Mesendoderm (in vitro differentiated cells): ENCODE data around the gene FANK1.

Experiments used
- DNase-seq: peaks from one replicate; pipeline ENCODE4 v3.0.0; 2013
- H2AK5ac ChIP-seq: 2 replicates; pipeline ENCODE4 v1.6.1; 2013; ENCODE audit warnings: low read length, inconsistent platforms
- H2BK120ac ChIP-seq: 2 replicates; pipeline ENCODE4 v1.6.1; 2013; ENCODE audit warnings: low read depth, mild to moderate bottlenecking, low read length, moderate library complexity, mixed read lengths
- H2BK15ac ChIP-seq: replicated peaks from 2 replicates; pipeline ENCODE4 v1.6.1; 2013; ENCODE audit warnings: low read depth, mild to moderate bottlenecking, moderate library complexity
- H2BK5ac ChIP-seq: 2 replicates; pipeline ENCODE4 v1.6.1; 2013; ENCODE audit warnings: low read length, inconsistent platforms
- H3K18ac ChIP-seq: 2 replicates; pipeline ENCODE4 v1.6.1; 2013; ENCODE audit warnings: mild to moderate bottlenecking, low read length, mixed read lengths
- H3K23ac ChIP-seq: one replicate; pipeline ENCODE4 v1.6.1; 2013; ENCODE audit warnings: low read length
- H3K27ac ChIP-seq: 2 replicates; pipeline ENCODE4 v1.5.1; 2013; ENCODE audit warnings: low read depth, mild to moderate bottlenecking, inconsistent platforms, low read length, moderate library complexity
- H3K27me3 ChIP-seq: 2 replicates; pipeline ENCODE4 v1.6.1; 2013; ENCODE audit warnings: low read length, control low read depth, mild to moderate bottlenecking, inconsistent platforms; ENCODE audit not compliant: insufficient read depth, poor library complexity
- H3K36me3 ChIP-seq: 2 replicates; pipeline ENCODE4 v1.6.1; 2013; ENCODE audit warnings: low read length, inconsistent platforms; ENCODE audit not compliant: control insufficient read depth, insufficient read depth
- H3K4ac ChIP-seq: one replicate; pipeline ENCODE4 v1.6.1; 2013; ENCODE audit warnings: low read depth, mild to moderate bottlenecking, low read length, moderate library complexity
- H3K4me1 ChIP-seq: 2 replicates; pipeline ENCODE4 v1.6.1; 2013; ENCODE audit warnings: low read depth, low read length, inconsistent platforms; ENCODE audit not compliant: control insufficient read depth
- H3K4me2 ChIP-seq: 2 replicates; pipeline ENCODE4 v1.6.1; 2013; ENCODE audit warnings: low read length
- H3K4me3 ChIP-seq: 2 replicates; pipeline ENCODE4 v1.5.1; 2013; ENCODE audit warnings: mild to moderate bottlenecking, low read length
- H3K56ac ChIP-seq: one replicate; pipeline ENCODE4 v1.6.1; 2013; ENCODE audit warnings: low read length
- H3K79me1 ChIP-seq: 2 replicates; pipeline ENCODE4 v1.6.1; 2013; ENCODE audit warnings: low read length, inconsistent platforms
- H3K79me2 ChIP-seq: 2 replicates; pipeline ENCODE4 v1.6.1; 2013; ENCODE audit warnings: mild to moderate bottlenecking, low read length; ENCODE audit not compliant: control insufficient read depth, insufficient read depth
- H3K9ac ChIP-seq: 2 replicates; pipeline ENCODE4 v1.6.1; 2013; ENCODE audit warnings: low read length, inconsistent platforms
- H4K5ac ChIP-seq: one replicate; pipeline ENCODE4 v1.6.1; 2013; ENCODE audit warnings: low read length
- H4K8ac ChIP-seq: one replicate; pipeline ENCODE4 v1.6.1; 2013; ENCODE audit warnings: low read depth, mild to moderate bottlenecking, control low read depth, low read length, moderate library complexity
- WGBS: extraction: QIAGEN DNeasy Blood & Tissue Kit; methylation state at CpG from one replicate; pipeline ENCODE4 v1.1.7; 2013; ENCODE audit warnings: low lambda C conversion rate, missing lambda C conversion rate; ENCODE audit not compliant: insufficient coverage; ENCODE audit errors: extremely low coverage; 5-methylcytosine and 5-hydroxymethylcytosine counted together

The FANK1 gene

GRCh38 chr10:126015413-126015812 is 119.0 kb downstream of the FANK1 start:
- no peaks in the 10 kb centered on the region for H3K4me1 ChIP-seq
- H3K4me2 ChIP-seq, result no peak overlapping the region
- no peaks in the 10 kb centered on the region for H3K27me3 ChIP-seq
- DNase-seq, result no peak
- no peak overlapping the region for H3K23ac ChIP-seq
- H3K9ac ChIP-seq, result no peak overlapping the region
- no peak overlapping the region for H3K18ac ChIP-seq
- H2BK5ac ChIP-seq, result no peak overlapping the region
- H2BK120ac ChIP-seq, result no peak overlapping the region
- H3K56ac ChIP-seq, result no peak overlapping the region
- no peak overlapping the region for H4K5ac ChIP-seq
- no peaks in the 10 kb centered on the region for H3K36me3 ChIP-seq
- H2BK15ac ChIP-seq, result no peak overlapping the region
- no peak overlapping the region for H4K8ac ChIP-seq
- H3K79me2 ChIP-seq, result no peaks in the 10 kb centered on the region
- H3K27ac ChIP-seq, result no peak overlapping the region
- no peaks in the 10 kb centered on the region for H3K79me1 ChIP-seq
- H3K4me3 ChIP-seq, result no peak overlapping the region
- H3K4ac ChIP-seq, result no peak overlapping the region
- WGBS, result no CpG with 5 or more reads among the region's 3 CpGs
- H2AK5ac ChIP-seq, result no peak overlapping the region

GRCh38 chr10:126016156-126016805 is 119.9 kb downstream of the FANK1 start:
- Histone ChIP-seq H3K4ac (no peak overlapping the region), H3K27me3 (no peaks in the 10 kb centered on the region), H3K23ac (no peak overlapping the region), H3K79me2 (no peaks in the 10 kb centered on the region), H3K18ac (no peak overlapping the region), H3K4me1 (no peaks in the 10 kb centered on the region), H3K9ac (no peak overlapping the region), H4K5ac (no peak overlapping the region), H2BK15ac (no peak overlapping the region), H2BK5ac (no peak overlapping the region), H3K79me1 (no peaks in the 10 kb centered on the region), H3K4me3 (no peak overlapping the region), H3K56ac (no peak overlapping the region), H2BK120ac (no peak overlapping the region), H3K27ac (no peak overlapping the region), H2AK5ac (no peak overlapping the region), H3K4me2 (no peak overlapping the region), H3K36me3 (no peaks in the 10 kb centered on the region), H4K8ac (no peak overlapping the region)
- no CpG with 5 or more reads among the region's 4 CpGs for WGBS
- no peak for DNase-seq

GRCh38 chr10:126016882-126017281 is 120.5 kb downstream of the FANK1 start:
- no peak overlapping the region for H4K5ac ChIP-seq

GRCh38 chr10:126017961-126018560 is 121.7 kb downstream of the FANK1 start:
- no peak overlapping the region for H3K4ac ChIP-seq
- no peak overlapping the region for H3K4me2 ChIP-seq
- no peaks in the 10 kb centered on the region for H3K4me1 ChIP-seq
- H3K79me1 ChIP-seq, result no peaks in the 10 kb centered on the region
- H2AK5ac ChIP-seq, result no peak overlapping the region
- H2BK15ac ChIP-seq, result no peak overlapping the region
- no peak overlapping the region for H2BK5ac ChIP-seq
- no peak overlapping the region for H2BK120ac ChIP-seq
- H4K5ac ChIP-seq, result no peak overlapping the region
- H3K4me3 ChIP-seq, result no peak overlapping the region
- no peak overlapping the region for H4K8ac ChIP-seq
- DNase-seq, result no peak
- no peaks in the 10 kb centered on the region for H3K27me3 ChIP-seq
- H3K9ac ChIP-seq, result no peak overlapping the region
- H3K27ac ChIP-seq, result no peak overlapping the region
- H3K56ac ChIP-seq, result no peak overlapping the region
- H3K23ac ChIP-seq, result no peak overlapping the region
- H3K79me2 ChIP-seq, result no peaks in the 10 kb centered on the region
- no peak overlapping the region for H3K18ac ChIP-seq
- H3K36me3 ChIP-seq, result no peaks in the 10 kb centered on the region
- no CpG with 5 or more reads among the region's 2 CpGs for WGBS

More at GRCh38 chr10:126016882-126017281, 120.5 kb downstream of the FANK1 start:
- Histone ChIP-seq H3K23ac (no peak overlapping the region), H3K56ac (no peak overlapping the region), H3K4me3 (no peak overlapping the region), H2BK15ac (no peak overlapping the region), H3K27me3 (no peaks in the 10 kb centered on the region), H3K4ac (no peak overlapping the region), H3K79me1 (no peaks in the 10 kb centered on the region), H2BK5ac (no peak overlapping the region), H3K18ac (no peak overlapping the region), H3K4me1 (no peaks in the 10 kb centered on the region), H3K27ac (no peak overlapping the region), H3K79me2 (no peaks in the 10 kb centered on the region), H2AK5ac (no peak overlapping the region), H4K8ac (no peak overlapping the region), H3K36me3 (no peaks in the 10 kb centered on the region), H3K9ac (no peak overlapping the region), H2BK120ac (no peak overlapping the region), H3K4me2 (no peak overlapping the region)
- no peak for DNase-seq
- no CpG with 5 or more reads among the region's 3 CpGs for WGBS

- Histone ChIP-seq H2BK120ac (no peak overlapping the region), H3K4ac (no peak overlapping the region), H3K27ac (no peak overlapping the region), H4K5ac (no peak overlapping the region), H3K79me1 (no peaks in the 10 kb centered on the region), H3K4me1 (no peaks in the 10 kb centered on the region), H4K8ac (no peak overlapping the region), H2AK5ac (no peak overlapping the region), H3K56ac (no peak overlapping the region), H3K9ac (no peak overlapping the region), H2BK5ac (no peak overlapping the region), H3K4me3 (no peak overlapping the region), H2BK15ac (no peak overlapping the region), H3K36me3 (no peaks in the 10 kb centered on the region), H3K18ac (no peak overlapping the region), H3K4me2 (no peak overlapping the region), H3K23ac (no peak overlapping the region), H3K79me2 (no peaks in the 10 kb centered on the region), H3K27me3 (no peaks in the 10 kb centered on the region)
- WGBS, result no CpG with 5 or more reads among the region's 5 CpGs
- no peak for DNase-seq
Measured at GRCh38 chr10:126021833-126022500, 125.6 kb downstream of the FANK1 start.
